H9 (cell line): Measurements from ENCODE around the gene BRI3BP. TPM values are rescaled to one million over a fixed set of nuclear protein-coding genes. Genes with fewer than 3 reads are reported as not detected.

Experiments used
- DNase-seq: peaks from one replicate; pipeline ENCODE4 v3.0.0-alpha.2; 2017
- H2AFZ ChIP-seq: one replicate; pipeline ENCODE4 v1.6.1; 2013; ENCODE audit warnings: mild to moderate bottlenecking, low read length, control low read depth, moderate library complexity
- H2AK5ac ChIP-seq: 2 replicates; pipeline ENCODE4 v1.6.1; 2013; ENCODE audit warnings: low read length, control low read depth, mixed read lengths; ENCODE audit not compliant: insufficient read length
- H2BK120ac ChIP-seq: one replicate; pipeline ENCODE4 v1.6.1; 2013; ENCODE audit warnings: low read depth, mild to moderate bottlenecking, low read length, control low read depth, inconsistent platforms; ENCODE audit not compliant: poor library complexity, severe bottlenecking
- H2BK12ac ChIP-seq: 2 replicates; pipeline ENCODE4 v1.6.1; 2013; ENCODE audit warnings: low read length, control low read depth, mixed read lengths, low read depth; ENCODE audit not compliant: insufficient read length
- H2BK15ac ChIP-seq: 2 replicates; pipeline ENCODE4 v1.6.1; 2013; ENCODE audit warnings: low read depth, low read length, control low read depth
- H2BK20ac ChIP-seq: one replicate; pipeline ENCODE4 v1.6.1; 2013; ENCODE audit warnings: low read depth, mild to moderate bottlenecking, low read length, control low read depth, inconsistent platforms; ENCODE audit not compliant: poor library complexity, severe bottlenecking
- H2BK5ac ChIP-seq: 2 replicates; pipeline ENCODE4 v1.6.1; 2013; ENCODE audit warnings: low read length, control low read depth, mixed read lengths; ENCODE audit not compliant: insufficient read length
- H3K14ac ChIP-seq: 2 replicates; pipeline ENCODE4 v1.6.1; 2013; ENCODE audit warnings: low read length, control low read depth; ENCODE audit not compliant: insufficient read depth
- H3K18ac ChIP-seq: 2 replicates; pipeline ENCODE4 v1.6.1; 2013; ENCODE audit warnings: low read depth, mild to moderate bottlenecking, mixed read lengths, low read length, control low read depth; ENCODE audit not compliant: insufficient read length
- H3K23ac ChIP-seq: 2 replicates; pipeline ENCODE4 v1.6.1; 2013; ENCODE audit warnings: low read length, control low read depth, mixed read lengths, low read depth; ENCODE audit not compliant: insufficient read length
- H3K23me2 ChIP-seq: 2 replicates; pipeline ENCODE4 v1.6.1; 2013; ENCODE audit warnings: low read depth, mild to moderate bottlenecking, mixed read lengths, low read length, control low read depth; ENCODE audit not compliant: insufficient read length, poor library complexity, severe bottlenecking
- H3K27ac ChIP-seq: 2 replicates; pipeline ENCODE4 v1.5.1; 2013; ENCODE audit warnings: low read length, control low read depth, mixed read lengths, low read depth; ENCODE audit not compliant: insufficient read length
- H3K27me3 ChIP-seq: 2 replicates; pipeline ENCODE4 v1.6.1; 2013; ENCODE audit warnings: low read length, control low read depth, inconsistent platforms; ENCODE audit not compliant: insufficient read depth
- H3K4ac ChIP-seq: 2 replicates; pipeline ENCODE4 v1.6.1; 2013; ENCODE audit warnings: low read depth, mild to moderate bottlenecking, control low read depth, inconsistent platforms, low read length, moderate library complexity
- H3K4me1 ChIP-seq: 2 replicates; pipeline ENCODE4 v1.6.1; 2013; ENCODE audit warnings: low read length, control low read depth, inconsistent platforms; ENCODE audit not compliant: insufficient read depth
- H3K4me2 ChIP-seq: 2 replicates; pipeline ENCODE4 v1.6.1; 2013; ENCODE audit warnings: low read length, control low read depth, mixed read lengths; ENCODE audit not compliant: insufficient read length, insufficient read depth
- H3K56ac ChIP-seq: 2 replicates; pipeline ENCODE4 v1.6.1; 2013; ENCODE audit warnings: low read depth, mild to moderate bottlenecking, mixed read lengths, low read length, control low read depth; ENCODE audit not compliant: insufficient read length
- H3K79me1 ChIP-seq: 2 replicates; pipeline ENCODE4 v1.6.1; 2013; ENCODE audit warnings: low read depth, mild to moderate bottlenecking, moderate library complexity, low read length, control low read depth, inconsistent platforms; ENCODE audit not compliant: insufficient read depth, poor library complexity, severe bottlenecking
- H3K79me2 ChIP-seq: 2 replicates; pipeline ENCODE4 v1.6.1; 2013; ENCODE audit warnings: low read length, control low read depth, inconsistent platforms; ENCODE audit not compliant: insufficient read depth
- H3K9ac ChIP-seq: 2 replicates; pipeline ENCODE4 v1.6.1; 2013; ENCODE audit warnings: low read length, control low read depth, mixed read lengths; ENCODE audit not compliant: insufficient read length; ENCODE audit errors: extremely low read depth
- H3K9me3 ChIP-seq: one replicate; pipeline ENCODE4 v1.6.1; 2013; ENCODE audit warnings: low read depth, low read length, inconsistent platforms; ENCODE audit not compliant: control insufficient read depth
- H3T11ph ChIP-seq: one replicate; pipeline ENCODE4 v1.6.1; 2013; ENCODE audit warnings: mild to moderate bottlenecking, low read length, control low read depth, inconsistent platforms
- H4K20me1 ChIP-seq: one replicate; pipeline ENCODE4 v1.6.1; 2013; ENCODE audit not compliant: control insufficient read depth, insufficient read length, insufficient read depth
- H4K5ac ChIP-seq: 2 replicates; pipeline ENCODE4 v1.6.1; 2013; ENCODE audit warnings: low read depth, mild to moderate bottlenecking, mixed read lengths, low read length, control low read depth; ENCODE audit not compliant: insufficient read length
- H4K8ac ChIP-seq: replicated peaks from 2 replicates; pipeline ENCODE4 v1.6.1; 2013; ENCODE audit warnings: low read length, control low read depth, mixed read lengths, low read depth; ENCODE audit not compliant: insufficient read length
- H4K91ac ChIP-seq: 2 replicates; pipeline ENCODE4 v1.6.1; 2013; ENCODE audit warnings: low read depth, mild to moderate bottlenecking, moderate library complexity, mixed read lengths, low read length, control low read depth; ENCODE audit not compliant: insufficient read length
- H3K27ac Mint-ChIP-seq, 3 experiments: 2 replicates in 2 of 3; 3 replicates in 1 of 3; pipeline ENCODE4 v1.8.0; 2020 to 2021; ENCODE audit warnings: mixed read lengths in 3 of 3, mild to moderate bottlenecking in 1 of 3, moderate library complexity in 1 of 3
- H3K27me3 Mint-ChIP-seq: 2 replicates; pipeline ENCODE4 v1.8.0; 2021; ENCODE audit warnings: low read depth, mild to moderate bottlenecking, moderate library complexity, mixed read lengths
- H3K36me3 Mint-ChIP-seq, 3 experiments: 2 replicates in 2 of 3; 3 replicates in 1 of 3; pipeline ENCODE4 v1.8.0; 2020 to 2021; ENCODE audit warnings: low read depth in 3 of 3, mixed read lengths in 3 of 3; ENCODE audit not compliant: insufficient read depth in 1 of 3
- H3K4me1 Mint-ChIP-seq, 2 experiments: 2 replicates each; pipeline ENCODE4 v1.8.0; 2020; ENCODE audit warnings: mixed read lengths in 2 of 2
- H3K4me3 Mint-ChIP-seq, 2 experiments: 2 replicates in 1 of 2; 3 replicates in 1 of 2; pipeline ENCODE4 v1.8.0; 2020 to 2021; ENCODE audit warnings: mild to moderate bottlenecking in 2 of 2, mixed read lengths in 2 of 2, moderate library complexity in 1 of 2
- H3K9me3 Mint-ChIP-seq, 2 experiments: 2 replicates in 1 of 2; 3 replicates in 1 of 2; pipeline ENCODE4 v1.8.0; 2020; ENCODE audit warnings: mild to moderate bottlenecking in 2 of 2, mixed read lengths in 2 of 2, moderate library complexity in 1 of 2
- WGBS: extraction: QIAGEN DNeasy Blood & Tissue Kit; methylation state at CpG from one replicate; pipeline ENCODE4 v1.1.7; 2013; ENCODE audit warnings: missing lambda C conversion rate, low lambda C conversion rate, mixed read lengths; ENCODE audit not compliant: insufficient read length; ENCODE audit errors: extremely low coverage; 5-methylcytosine and 5-hydroxymethylcytosine counted together
- total RNA-seq: library from RNA; stranded (reverse); gene quantifications from 2 replicates; pipeline ENCODE4 v1.2.1, GENCODE V29; 2021
- TF ChIP-seq, protein P1 (sequence below): fragments of 200-600 bp; sonication (generic); conservative IDR thresholded peaks from 3 replicates; pipeline ENCODE4 v1.8.0; 2021; ENCODE audit warnings: antibody characterized with exemption, mild to moderate bottlenecking

BRI3BP gene
- total RNA-seq, 1 experiment from 2014 or later, result 10.5 TPM

DNA sequence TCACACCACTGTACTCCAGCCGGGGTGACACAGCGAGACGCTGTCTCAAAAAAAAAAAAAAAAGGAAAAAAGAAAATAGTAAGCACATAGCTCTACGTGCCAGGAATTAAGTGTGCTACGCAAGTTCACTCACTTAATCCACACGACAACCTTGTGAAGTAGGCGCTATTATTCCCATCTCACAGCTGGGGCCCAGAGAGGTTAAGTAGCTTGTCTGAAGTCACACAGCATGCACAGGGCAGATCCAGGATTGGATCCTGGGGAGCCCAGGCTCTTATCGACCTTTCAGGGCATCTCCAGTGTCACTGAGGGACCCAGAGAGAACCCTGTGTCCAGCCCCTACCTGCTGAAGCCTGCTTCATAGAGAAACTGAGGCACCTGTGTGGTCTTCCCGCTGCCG, 16.4 kb upstream of the BRI3BP start:
- WGBS, result no CpG with 5 or more reads among the region's 10 CpGs
- H3K36me3 Mint-ChIP-seq, result peaks cover 30 to 79% (median 60%) of the 10 kb centered on the region in 3 experiments; a peak in 6 of 7 replicates
- no peak overlapping the region for H2AK5ac ChIP-seq
- H4K8ac ChIP-seq, result no peak overlapping the region
- H2AFZ ChIP-seq, result no peak overlapping the region
- H2BK15ac ChIP-seq, result no peak overlapping the region
- no peak overlapping the region for H3K9ac ChIP-seq
- H3T11ph ChIP-seq, result no peak overlapping the region
- no peak overlapping the region for H3K4me2 ChIP-seq
- no peak overlapping the region for H3K14ac ChIP-seq
- no peaks in the 10 kb centered on the region for H3K4me1 ChIP-seq
- no peak overlapping the region for H3K27ac ChIP-seq
- no peaks in the 10 kb centered on the region for H3K9me3 ChIP-seq
- no peak overlapping the region for H2BK20ac ChIP-seq
- no peak overlapping the region; a peak in 1 of 5 replicates for H3K4me3 Mint-ChIP-seq
- no peaks in the 10 kb centered on the region for H3K23me2 ChIP-seq
- H4K20me1 ChIP-seq, result no peaks in the 10 kb centered on the region
- no peak overlapping the region for H2BK12ac ChIP-seq
- no peaks in the 10 kb centered on the region for H3K4me1 Mint-ChIP-seq
- no peak overlapping the region for H3K23ac ChIP-seq
- no peak overlapping the region for H3K18ac ChIP-seq
- no peak overlapping the region for H2BK120ac ChIP-seq
- no peak overlapping the region for H3K56ac ChIP-seq
- no peaks in the 10 kb centered on the region for H3K79me2 ChIP-seq
- H3K4ac ChIP-seq, result no peak overlapping the region
- no peak overlapping the region for H3K27ac Mint-ChIP-seq
- H4K5ac ChIP-seq, result no peak overlapping the region
- H3K27me3 Mint-ChIP-seq, result no peaks in the 10 kb centered on the region
- no peaks in the 10 kb centered on the region for H3K9me3 Mint-ChIP-seq
- TF ChIP-seq, protein P1, sequence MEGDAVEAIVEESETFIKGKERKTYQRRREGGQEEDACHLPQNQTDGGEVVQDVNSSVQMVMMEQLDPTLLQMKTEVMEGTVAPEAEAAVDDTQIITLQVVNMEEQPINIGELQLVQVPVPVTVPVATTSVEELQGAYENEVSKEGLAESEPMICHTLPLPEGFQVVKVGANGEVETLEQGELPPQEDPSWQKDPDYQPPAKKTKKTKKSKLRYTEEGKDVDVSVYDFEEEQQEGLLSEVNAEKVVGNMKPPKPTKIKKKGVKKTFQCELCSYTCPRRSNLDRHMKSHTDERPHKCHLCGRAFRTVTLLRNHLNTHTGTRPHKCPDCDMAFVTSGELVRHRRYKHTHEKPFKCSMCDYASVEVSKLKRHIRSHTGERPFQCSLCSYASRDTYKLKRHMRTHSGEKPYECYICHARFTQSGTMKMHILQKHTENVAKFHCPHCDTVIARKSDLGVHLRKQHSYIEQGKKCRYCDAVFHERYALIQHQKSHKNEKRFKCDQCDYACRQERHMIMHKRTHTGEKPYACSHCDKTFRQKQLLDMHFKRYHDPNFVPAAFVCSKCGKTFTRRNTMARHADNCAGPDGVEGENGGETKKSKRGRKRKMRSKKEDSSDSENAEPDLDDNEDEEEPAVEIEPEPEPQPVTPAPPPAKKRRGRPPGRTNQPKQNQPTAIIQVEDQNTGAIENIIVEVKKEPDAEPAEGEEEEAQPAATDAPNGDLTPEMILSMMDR, result no peak
- DNase-seq, result no peak
- no peak overlapping the region for H2BK5ac ChIP-seq
- no peaks in the 10 kb centered on the region for H3K27me3 ChIP-seq
- no peaks in the 10 kb centered on the region for H3K79me1 ChIP-seq
- H4K91ac ChIP-seq, result no peak overlapping the region
